Stromal cell of bone marrow (primary cell): ENCODE measurements around the gene C19orf18.
"Not testable (repeated sequence)": the region's sequence is repeated elsewhere in the genome, so short reads cannot be mapped to it uniquely, and the experiment has no call there.

Experiments
- DNase-seq: peaks from one replicate; pipeline ENCODE4 v3.0.0-alpha.2; 2012; ENCODE audit warnings: low read depth

The C19orf18 gene

GRCh38 chr19:57974434-57974833, at the start of gene C19orf18:
TSS of gene C19orf18 (minus strand) at chr19:57974534. CDS start at chr19:57974432, 102 bp downstream.
- DNase-seq: no peak

DNA sequence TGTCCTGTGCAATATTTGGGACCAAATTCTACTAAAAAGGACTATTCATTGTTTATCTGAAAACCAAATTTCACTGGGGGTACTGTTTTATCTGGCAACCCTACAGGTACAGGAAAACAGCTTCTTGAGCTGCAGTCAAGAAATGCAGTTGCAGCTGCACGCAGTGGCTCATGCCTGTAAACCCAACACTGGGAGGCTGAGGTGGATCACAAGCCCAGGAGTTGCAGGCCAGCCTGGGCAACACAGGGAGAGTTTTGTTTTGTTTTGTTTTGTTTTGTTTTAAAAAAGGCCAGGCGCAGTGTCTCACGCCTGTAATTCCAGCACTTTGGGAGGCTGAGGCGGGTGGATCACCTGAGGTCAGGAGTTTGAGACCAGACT, 47.9 kb upstream of the C19orf18 start:
- no peak for DNase-seq

GRCh38 chr19:58021541-58022282, 47.4 kb upstream of the C19orf18 start:
- DNase-seq: peak; percentile 33

DNA sequence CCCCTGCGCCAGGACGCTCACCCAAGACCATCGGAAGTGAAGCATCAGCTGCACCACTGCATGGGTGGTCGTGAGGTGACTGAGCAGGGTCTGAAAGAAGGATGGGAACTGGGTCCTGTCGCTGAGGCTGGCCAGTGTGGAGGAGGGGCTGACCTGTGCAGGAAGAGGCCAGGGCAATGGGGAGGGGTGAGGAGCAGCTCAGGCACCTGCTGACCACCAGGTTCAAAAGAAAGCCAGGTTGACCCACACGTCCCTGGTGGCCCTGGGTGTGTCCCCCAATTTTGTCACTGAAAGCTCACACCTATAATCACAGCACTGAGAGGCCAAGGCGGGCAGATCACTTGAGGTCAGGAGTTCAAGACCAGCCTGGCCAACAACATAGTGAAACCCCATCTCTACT, 45.8 kb upstream of the C19orf18 start:
- no peak for DNase-seq

GRCh38 chr19:58014141-58014540, 39.8 kb upstream of the C19orf18 start:
- DNase-seq: no peak

- DNase-seq: no peak
Measured at GRCh38 chr19:58010507-58010906, 36.2 kb upstream of the C19orf18 start.

GRCh38 chr19:58009666-58010301, 35.5 kb upstream of the C19orf18 start:
- DNase-seq: peak; percentile 15

DNA sequence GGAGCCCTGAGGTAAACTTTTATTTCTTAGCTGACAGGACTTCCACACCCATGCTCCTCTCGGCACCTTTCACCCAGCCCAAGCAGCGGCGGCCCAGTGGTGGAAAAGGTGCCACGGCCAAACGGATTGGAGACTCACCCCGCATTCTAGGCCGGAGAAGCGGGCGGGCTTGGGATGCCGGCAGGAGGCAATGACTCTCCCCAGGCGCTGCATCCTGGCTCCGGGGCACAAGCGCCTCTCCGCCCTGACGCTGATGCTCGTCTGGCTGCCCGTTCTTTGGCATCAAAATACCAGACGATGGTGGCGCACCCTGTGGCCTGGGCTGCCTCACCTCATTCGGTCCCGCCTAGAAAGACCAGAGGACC, 34.9 kb upstream of the C19orf18 start:
- DNase-seq: no peak

DNA sequence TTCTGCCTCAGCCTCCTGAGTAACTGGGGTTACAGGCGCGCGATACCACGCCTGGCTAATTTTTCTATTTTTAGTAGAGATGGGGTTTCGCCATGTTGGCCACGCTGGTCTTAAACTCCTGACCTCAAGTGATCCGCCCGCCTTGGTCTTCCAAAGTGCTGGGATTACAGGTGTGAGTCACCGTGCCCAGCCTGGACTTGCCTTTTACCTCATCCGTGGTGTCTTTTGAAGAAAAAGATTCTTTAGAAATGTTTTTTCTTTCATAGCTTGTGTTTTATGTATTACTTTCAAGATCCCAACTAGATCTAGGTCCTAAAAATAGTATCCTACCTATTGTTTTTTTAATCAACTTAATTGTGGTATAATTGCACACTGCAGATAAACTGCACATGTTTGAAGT, 34.5 kb upstream of the C19orf18 start:
- DNase-seq: not testable (repeated sequence)

DNA sequence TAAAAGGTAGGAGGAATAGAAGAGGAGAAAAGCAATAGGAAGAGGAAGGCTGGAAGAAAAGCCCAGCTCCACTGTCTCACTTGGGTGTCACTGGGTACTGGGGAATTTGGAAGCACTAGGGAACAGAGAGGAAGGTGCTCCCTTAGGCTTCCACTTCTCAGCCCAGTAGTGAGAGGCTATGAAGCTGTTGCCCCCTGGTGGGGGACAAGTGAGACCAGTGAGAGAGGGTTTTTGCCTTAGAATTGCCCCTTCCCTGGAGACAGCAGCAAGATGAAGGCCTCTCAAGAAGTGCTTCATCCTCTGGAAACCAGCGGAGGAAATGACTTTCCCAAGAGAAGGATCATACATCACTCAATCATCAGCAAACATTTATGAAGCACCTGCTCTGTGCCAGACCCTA, 33.0 kb upstream of the C19orf18 start:
- DNase-seq: no peak

DNA sequence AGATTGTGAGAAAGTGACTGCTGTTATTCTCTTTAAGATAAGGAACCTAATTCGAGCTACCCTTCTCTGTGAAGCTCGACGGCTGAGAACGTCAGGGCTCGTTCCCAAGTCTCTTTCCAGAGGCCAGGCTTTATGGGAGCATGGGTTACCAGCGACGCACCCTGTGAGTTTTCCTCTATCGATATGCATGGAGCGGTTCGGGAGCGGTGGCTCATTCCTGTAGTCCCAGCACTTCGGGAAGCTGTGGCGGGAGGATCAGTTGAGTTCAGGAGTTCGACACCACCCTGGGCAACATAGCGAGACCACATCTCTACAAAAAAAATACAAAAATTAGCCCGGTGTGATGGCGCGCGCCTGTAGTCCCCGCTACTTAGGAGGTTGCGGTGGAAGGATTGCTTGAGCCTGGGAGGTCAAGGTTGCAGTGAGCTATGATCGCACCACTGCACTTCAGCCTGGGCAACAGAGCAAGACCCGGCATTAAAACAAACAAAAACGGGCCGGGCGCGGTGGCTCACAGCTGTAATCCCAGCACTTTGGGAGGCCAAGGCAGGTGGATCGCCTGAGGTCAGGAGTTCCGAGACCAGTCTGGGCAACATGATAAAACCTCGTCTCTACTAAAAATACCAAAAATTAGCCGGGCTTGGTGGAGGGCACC, 29.0 kb upstream of the C19orf18 start:
- no peak for DNase-seq

DNA sequence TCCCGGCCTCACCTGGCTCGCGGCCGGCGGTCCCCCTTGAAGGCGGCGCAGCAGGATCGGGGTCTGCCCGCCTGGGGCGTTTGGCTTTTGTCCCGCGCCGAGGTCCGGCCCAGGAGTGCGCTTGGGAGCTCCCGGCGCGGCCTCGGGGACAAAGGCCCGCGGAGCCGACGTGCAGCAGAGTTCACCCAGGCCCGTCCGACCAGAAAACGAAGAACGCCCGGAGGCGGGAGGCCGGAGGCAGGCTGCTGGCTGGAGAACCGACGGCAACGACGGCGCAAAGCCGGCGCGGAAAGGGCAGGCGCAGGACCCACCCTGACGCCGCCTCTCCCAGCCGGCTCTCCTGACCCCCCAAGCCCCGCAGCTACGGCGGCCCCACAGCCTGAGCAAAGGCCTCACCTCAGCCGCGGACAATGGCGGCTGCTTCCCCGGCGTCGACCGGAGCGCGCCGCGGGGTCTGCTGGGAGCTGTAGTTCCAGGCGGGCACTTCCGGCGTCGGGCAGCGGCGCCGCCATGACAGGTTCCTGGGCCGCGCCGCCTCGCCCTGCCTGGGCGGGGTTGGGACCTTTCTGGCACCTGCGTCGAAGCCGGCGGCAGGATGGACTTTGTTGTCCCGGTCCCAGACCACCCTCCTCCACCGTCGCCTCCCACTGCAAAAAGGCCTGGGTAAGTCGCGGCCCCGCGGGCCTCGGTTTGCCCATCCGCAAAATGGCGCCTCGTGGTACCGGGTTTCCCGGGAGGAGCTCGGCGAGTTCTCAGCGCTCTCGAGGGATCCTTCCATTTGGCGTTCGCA, 28.2 kb upstream of the C19orf18 start, which contains the start of gene ZNF606:
Gene ZNF606 (minus strand): TSS at position 437 of the 790 bp plus-strand sequence. CDS start 1,501 bp downstream, outside the sequence.
- DNase-seq: peak; percentile 74

DNA sequence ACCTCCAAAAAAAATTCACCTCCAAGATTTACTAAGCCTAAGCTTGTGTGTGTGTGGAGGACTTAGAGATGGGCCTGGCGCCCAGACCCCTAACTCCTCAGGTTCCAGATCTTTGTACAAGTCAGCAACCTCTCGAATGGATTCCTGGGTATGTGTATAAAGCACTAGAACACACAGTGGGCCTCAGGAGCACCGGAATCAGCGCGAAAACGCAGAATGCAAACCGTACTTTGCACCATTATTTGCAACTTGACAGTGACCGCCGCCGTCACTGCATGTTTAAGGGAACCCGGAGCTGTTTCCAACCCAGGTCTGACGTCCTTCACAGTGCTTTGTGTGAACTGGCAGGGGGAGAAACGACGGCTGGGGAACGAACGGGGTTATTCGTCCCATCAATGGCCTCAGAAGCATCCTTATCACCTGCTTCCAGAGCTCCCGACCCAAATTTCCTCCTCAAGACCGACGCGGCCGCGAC, 27.6 kb upstream of the C19orf18 start:
- DNase-seq: peak; percentile 2

DNA sequence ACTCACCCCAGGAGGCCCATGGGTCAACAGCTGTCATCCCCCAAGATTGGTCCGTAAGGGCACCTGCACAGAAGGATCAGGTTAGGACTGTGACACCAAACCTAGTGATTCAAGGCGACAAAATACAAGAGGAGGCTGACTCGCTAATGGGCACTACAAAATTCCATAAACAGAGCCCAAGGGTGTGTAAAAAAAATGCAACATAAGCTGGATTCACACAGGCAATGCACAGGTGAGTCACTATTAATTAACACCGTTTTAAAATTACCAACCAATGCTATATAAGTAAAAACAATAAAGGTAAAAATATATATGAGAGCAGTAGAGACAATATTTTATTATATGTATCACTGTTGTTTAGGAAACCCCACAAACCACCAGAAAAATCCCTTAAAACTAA, 26.3 kb upstream of the C19orf18 start:
- no peak for DNase-seq

DNA sequence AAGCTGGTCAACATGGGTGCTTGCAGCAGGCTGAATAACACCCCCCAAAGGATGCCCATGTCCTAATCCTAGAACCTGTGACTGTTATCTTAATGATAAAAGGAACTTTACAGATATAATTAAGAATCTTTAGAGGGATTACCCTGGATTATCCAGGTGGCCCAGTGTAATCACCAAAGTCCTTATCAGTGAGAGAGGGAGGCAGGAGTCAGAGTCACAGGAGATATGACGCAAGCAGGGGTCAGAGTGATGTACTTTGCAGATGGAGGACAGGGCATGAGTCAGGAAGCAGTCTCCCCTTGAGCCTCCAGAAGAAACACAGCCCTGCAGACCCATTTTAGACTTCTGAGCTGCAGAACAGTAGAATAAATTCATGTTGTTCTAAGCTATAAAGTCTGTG, 18.5 kb upstream of the C19orf18 start:
- DNase-seq: no peak

DNA sequence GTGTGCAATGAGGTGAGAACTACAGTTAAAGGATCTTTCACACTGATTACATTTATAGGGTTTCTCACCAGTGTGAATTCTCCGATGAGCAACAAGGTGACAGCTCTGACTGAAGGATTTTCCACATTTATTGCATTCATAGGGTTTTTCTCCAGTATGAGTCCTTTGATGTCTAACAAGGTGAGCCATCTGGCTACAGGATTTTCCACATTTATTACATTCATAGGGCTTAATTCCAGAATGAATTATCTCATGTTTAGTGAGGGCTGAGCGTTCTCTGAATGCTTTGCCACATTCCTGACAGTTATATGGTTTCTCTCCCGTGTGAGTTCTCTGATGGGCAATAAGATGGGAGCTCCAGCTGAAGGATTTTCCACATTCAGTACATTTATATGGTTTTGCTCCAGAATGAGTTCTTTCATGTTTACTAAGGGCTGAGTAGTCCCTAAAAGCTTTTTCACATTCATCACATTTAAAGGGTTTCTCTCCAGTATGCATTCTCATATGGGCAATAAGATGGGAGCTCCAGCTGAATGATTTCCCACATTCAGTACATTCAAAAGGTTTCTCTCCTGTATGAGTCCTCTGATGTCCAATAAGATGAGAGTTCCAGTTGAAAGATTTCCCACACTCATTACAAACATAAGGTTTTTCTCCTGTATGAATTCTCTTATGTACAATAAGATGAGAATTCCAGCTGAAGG, 4.4 kb upstream of the C19orf18 start:
- no peak for DNase-seq

- DNase-seq: no peak
Measured at GRCh38 chr19:57964761-57965160, 9.6 kb downstream of the C19orf18 start.

- no peak for DNase-seq
Measured at GRCh38 chr19:57961785-57962184, 12.5 kb downstream of the C19orf18 start.

- DNase-seq: no peak
Measured at GRCh38 chr19:57954996-57955395, 19.3 kb downstream of the C19orf18 start.

DNA sequence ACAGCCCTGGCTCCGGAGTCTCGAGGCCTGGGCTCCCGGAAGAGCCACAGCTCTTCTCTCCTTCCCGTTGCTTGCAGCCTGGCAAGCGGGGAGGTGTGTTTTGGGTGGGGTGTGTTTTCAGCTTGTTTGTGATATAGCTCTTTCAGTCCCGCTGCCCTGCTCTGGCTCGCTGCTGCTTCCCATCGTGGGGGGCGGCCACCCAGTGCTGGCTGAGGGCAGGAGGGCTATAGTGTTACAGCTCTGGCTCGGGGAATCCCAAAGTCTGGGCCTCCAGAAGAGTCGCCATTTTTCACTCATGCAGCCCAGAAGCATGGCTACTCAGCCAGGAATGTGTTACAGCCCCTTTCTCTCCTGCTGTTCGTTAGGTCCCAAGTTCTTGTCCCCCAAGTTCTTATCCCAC, 24.6 kb downstream of the C19orf18 start:
- DNase-seq: no peak

DNA sequence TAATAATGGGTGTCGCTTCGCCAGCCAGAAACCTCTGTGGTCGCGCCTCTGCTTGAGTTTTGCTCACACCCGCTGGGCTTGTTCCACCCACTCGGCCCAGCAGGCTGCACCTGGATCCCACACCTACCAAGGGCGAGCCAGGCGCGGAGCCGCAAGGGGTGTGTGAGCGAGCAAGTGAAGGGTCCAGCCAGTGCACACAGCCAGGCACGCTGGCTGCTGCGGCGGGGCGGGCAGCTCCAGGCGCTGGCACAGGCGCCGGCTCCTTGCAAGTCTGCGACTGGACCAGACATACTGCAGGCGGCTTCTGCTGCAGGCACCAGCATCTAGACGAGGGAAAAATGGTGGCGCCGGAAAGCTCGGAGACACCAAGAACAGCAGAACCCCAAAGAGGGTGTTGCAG, 25.0 kb downstream of the C19orf18 start:
- DNase-seq: no peak
